ENCODE results near the gene CALM3.

CALM3 gene

GRCh38 chr19:46606681-46607447 is 5.7 kb downstream of the CALM3 start:
- Histone ChIP-seq H3K9ac (no peak overlapping the region), H3K4me3 (ENCODE audit: low read depth, low read length) (no peak overlapping the region), H3K27ac (no peak overlapping the region), H3K4me2 (ENCODE audit: low read length) (no peak overlapping the region), H3K79me2 (peaks cover 16% of the 10 kb centered on the region), H2AFZ (no peak overlapping the region), H3K27me3 (ENCODE audit: control insufficient read depth, insufficient read depth, low read length) (no peaks in the 10 kb centered on the region), H3K36me3 (ENCODE audit: control insufficient read depth, insufficient read depth, low read length) (no peaks in the 10 kb centered on the region), H3K9me3 (ENCODE audit: control insufficient read depth, low read length) (no peaks in the 10 kb centered on the region), H3K4me1 (peaks cover 16% of the 10 kb centered on the region)
- TF ChIP-seq CTCF (IDR thresholded peaks at IDR 0.05): no peak

- Histone ChIP-seq H2AFZ (no peak overlapping the region), H3K9me3 (ENCODE audit: control insufficient read depth, low read length) (no peaks in the 10 kb centered on the region), H3K4me2 (ENCODE audit: low read length) (no peak overlapping the region), H3K79me2 (peaks cover 16% of the 10 kb centered on the region), H3K27me3 (ENCODE audit: control insufficient read depth, insufficient read depth, low read length) (no peaks in the 10 kb centered on the region), H3K36me3 (ENCODE audit: control insufficient read depth, insufficient read depth, low read length) (no peaks in the 10 kb centered on the region), H3K4me1 (peaks cover 16% of the 10 kb centered on the region), H3K4me3 (ENCODE audit: low read depth, low read length) (no peak overlapping the region), H3K27ac (no peak overlapping the region), H3K9ac (no peak overlapping the region)
- no peak for TF ChIP-seq CTCF (IDR thresholded peaks at IDR 0.05)
These were observed 6.3 kb downstream of the CALM3 start for GRCh38 chr19:46607448-46607841.

GRCh38 chr19:46608178-46608577 is 7.0 kb downstream of the CALM3 start:
- H3K9ac ChIP-seq: no peak overlapping the region
- H2AFZ ChIP-seq: no peak overlapping the region
- H3K36me3 ChIP-seq (ENCODE audit: control insufficient read depth, insufficient read depth, low read length): no peaks in the 10 kb centered on the region
- no peak for TF ChIP-seq CTCF (IDR thresholded peaks at IDR 0.05)
- H3K4me2 ChIP-seq (ENCODE audit: low read length): no peak overlapping the region
- H3K4me3 ChIP-seq (ENCODE audit: low read depth, low read length): no peak overlapping the region
- H3K9me3 ChIP-seq (ENCODE audit: control insufficient read depth, low read length): no peaks in the 10 kb centered on the region
- H3K27me3 ChIP-seq (ENCODE audit: control insufficient read depth, insufficient read depth, low read length): no peaks in the 10 kb centered on the region
- H3K79me2 ChIP-seq: peaks cover 16% of the 10 kb centered on the region
- no peak overlapping the region for H3K27ac ChIP-seq
- peaks cover 10% of the 10 kb centered on the region for H3K4me1 ChIP-seq

DNA sequence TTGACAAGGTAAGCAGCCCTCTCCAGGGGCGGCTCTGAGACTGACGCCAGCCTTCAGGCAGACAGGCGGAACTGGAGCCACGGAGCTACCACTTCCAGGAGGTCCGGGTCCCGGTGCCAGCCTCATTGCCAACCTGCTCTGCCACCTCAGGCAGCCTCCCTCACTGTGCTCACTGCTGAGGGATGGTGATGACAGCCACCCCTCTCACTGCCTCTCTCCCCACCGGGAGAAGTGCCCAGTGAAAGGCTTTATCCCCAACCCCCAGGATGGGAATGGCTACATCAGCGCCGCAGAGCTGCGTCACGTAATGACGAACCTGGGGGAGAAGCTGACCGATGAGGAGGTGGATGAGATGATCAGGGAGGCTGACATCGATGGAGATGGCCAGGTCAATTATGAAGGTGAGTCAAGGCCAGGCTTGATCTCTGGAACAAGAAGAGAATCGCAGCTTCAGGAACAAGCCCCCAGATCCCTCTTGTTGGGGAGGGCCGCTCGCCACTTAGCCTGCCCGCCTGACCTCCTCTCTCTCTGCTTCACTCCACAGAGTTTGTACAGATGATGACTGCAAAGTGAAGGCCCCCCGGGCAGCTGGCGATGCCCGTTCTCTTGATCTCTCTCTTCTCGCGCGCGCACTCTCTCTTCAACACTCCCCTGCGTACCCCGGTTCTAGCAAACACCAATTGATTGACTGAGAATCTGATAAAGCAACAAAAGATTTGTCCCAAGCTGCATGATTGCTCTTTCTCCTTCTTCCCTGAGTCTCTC is 7.6 kb downstream of the CALM3 start:
- H3K4me2 ChIP-seq (ENCODE audit: low read length): no peak overlapping the region
- no peaks in the 10 kb centered on the region for H3K27me3 ChIP-seq (ENCODE audit: control insufficient read depth, insufficient read depth, low read length)
- peaks cover 11% of the 10 kb centered on the region for H3K79me2 ChIP-seq
- no peaks in the 10 kb centered on the region for H3K36me3 ChIP-seq (ENCODE audit: control insufficient read depth, insufficient read depth, low read length)
- no peak overlapping the region for H3K27ac ChIP-seq
- no peaks in the 10 kb centered on the region for H3K9me3 ChIP-seq (ENCODE audit: control insufficient read depth, low read length)
- H3K4me3 ChIP-seq (ENCODE audit: low read depth, low read length): no peak overlapping the region
- H3K4me1 ChIP-seq: peaks cover 4% of the 10 kb centered on the region
- H3K9ac ChIP-seq: no peak overlapping the region
- no peak overlapping the region for H2AFZ ChIP-seq
- TF ChIP-seq CTCF (IDR thresholded peaks at IDR 0.05): no peak

Data from parathyroid adenoma (tissue), 2 donors.